ENCODE results near the gene CFH. TPM values are rescaled to one million over a fixed set of nuclear protein-coding genes. Genes with fewer than 3 reads are reported as not detected.
"Not testable (repeated sequence)": the region's sequence is repeated elsewhere in the genome, so short reads cannot be mapped to it uniquely, and the experiment has no call there.

The CFH gene
- total and polyA plus RNA-seq, 2 donors (not counting 3 experiments of a cell fraction or from before 2014, with no cell fraction given) = 20.7 to 25.3 TPM

DNA sequence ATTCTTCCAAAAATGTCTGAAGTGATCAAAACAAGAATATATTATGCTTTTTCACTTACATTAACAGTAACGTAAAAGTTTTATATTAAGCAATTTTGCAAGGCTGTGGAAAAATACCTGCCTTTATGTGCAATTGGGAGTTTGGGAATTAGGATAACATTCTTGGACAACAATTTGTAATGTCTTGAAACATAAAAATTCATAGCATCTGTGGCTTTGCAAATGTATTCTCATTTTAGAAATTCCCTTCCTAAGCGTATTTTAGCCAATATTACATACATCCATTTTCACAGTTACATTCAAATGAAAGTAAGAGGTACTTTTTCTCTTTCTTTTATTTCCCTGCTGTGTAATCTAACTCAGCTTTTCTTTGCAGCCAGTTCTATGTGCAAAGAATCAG, 13.4 kb upstream of the CFH start:
- TF ChIP-seq, protein P1, sequence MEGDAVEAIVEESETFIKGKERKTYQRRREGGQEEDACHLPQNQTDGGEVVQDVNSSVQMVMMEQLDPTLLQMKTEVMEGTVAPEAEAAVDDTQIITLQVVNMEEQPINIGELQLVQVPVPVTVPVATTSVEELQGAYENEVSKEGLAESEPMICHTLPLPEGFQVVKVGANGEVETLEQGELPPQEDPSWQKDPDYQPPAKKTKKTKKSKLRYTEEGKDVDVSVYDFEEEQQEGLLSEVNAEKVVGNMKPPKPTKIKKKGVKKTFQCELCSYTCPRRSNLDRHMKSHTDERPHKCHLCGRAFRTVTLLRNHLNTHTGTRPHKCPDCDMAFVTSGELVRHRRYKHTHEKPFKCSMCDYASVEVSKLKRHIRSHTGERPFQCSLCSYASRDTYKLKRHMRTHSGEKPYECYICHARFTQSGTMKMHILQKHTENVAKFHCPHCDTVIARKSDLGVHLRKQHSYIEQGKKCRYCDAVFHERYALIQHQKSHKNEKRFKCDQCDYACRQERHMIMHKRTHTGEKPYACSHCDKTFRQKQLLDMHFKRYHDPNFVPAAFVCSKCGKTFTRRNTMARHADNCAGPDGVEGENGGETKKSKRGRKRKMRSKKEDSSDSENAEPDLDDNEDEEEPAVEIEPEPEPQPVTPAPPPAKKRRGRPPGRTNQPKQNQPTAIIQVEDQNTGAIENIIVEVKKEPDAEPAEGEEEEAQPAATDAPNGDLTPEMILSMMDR (IDR thresholded peaks at IDR 0.05; ENCODE audit: extremely low read depth in 1 of 2, insufficient read depth in 1 of 2, low read depth in 1 of 2, low read length in 2 of 2) = no peak
- TF ChIP-seq POLR2A (IDR thresholded peaks at IDR 0.05; ENCODE audit: low read depth, low read length) (no peak), EZH2 (IDR thresholded peaks at IDR 0.05; ENCODE audit: borderline replicate concordance, low read depth, low read length, severe bottlenecking) (no peak), POLR2AphosphoS5 (IDR thresholded peaks at IDR 0.05; ENCODE audit: insufficient read depth, low read depth, low read length) (no peak), MYC (IDR thresholded peaks at IDR 0.05; ENCODE audit: low read depth, low read length) (no peak), FOS (IDR thresholded peaks at IDR 0.05; ENCODE audit: borderline replicate concordance, insufficient read depth, low read length) (no peak), JUN (IDR thresholded peaks at IDR 0.05; ENCODE audit: borderline replicate concordance, insufficient read depth, insufficient read length, low read depth) (no peak), GATA2 (IDR thresholded peaks at IDR 0.05; ENCODE audit: insufficient read depth, insufficient read length, low read depth, low read length) (no peak)
- TF ChIP-seq, protein P2, sequence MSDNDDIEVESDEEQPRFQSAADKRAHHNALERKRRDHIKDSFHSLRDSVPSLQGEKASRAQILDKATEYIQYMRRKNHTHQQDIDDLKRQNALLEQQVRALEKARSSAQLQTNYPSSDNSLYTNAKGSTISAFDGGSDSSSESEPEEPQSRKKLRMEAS (IDR thresholded peaks at IDR 0.05; ENCODE audit: insufficient read depth, insufficient read length) = no peak
- intact Hi-C loops (cut with micrococcal nuclease) = no loop called here
- POLR2A ChIA-PET = no interaction called here

DNA sequence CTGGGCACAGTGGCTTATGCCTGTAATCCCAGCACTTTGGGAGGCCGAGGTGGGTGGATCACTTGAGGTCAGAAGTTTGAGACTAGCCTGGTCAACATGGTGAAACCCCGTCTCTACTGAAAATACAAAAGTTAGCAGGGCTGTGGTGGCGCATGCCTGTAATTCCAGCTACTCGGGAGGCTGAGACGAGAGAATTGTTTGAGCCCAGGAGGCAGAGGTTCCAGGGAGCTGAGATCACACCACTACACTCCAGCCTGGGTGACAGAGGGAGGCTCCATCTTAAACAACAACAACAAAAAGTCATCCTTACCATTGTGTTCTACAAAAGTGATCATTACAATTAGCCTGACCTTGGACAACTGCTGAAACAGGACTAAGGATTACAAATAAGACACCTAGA, 12.6 kb upstream of the CFH start:
- intact Hi-C loops (cut with micrococcal nuclease); POLR2A ChIA-PET; H3K79me2 ChIP-seq (ENCODE audit: control insufficient read depth, insufficient read depth, low read length); H3K9me3 ChIP-seq (replicated peaks; ENCODE audit: control insufficient read depth, insufficient read depth, low read length); H3K4me3 ChIP-seq (replicated peaks in 1 of 3; ENCODE audit: insufficient read depth in 1 of 3, low read depth in 1 of 3, low read length in 3 of 3); FAIRE-seq; dilution Hi-C loops (cut with MboI; ENCODE audit: extremely low pct_ligation_motif_present, low sequenced_read_pairs); H4K20me1 ChIP-seq (replicated peaks; ENCODE audit: control insufficient read depth, extremely low read depth, insufficient read depth, low read length); H3K27me3 ChIP-seq (ENCODE audit: control insufficient read depth in 2 of 2, insufficient read depth in 2 of 2, low read length in 2 of 2); BruUV-seq (replicated peaks); H3K9ac ChIP-seq (replicated peaks; ENCODE audit: extremely low read depth, insufficient read depth, low read length); H2AFZ ChIP-seq (ENCODE audit: low read depth, low read length); H3K4me2 ChIP-seq (ENCODE audit: insufficient read depth, low read length); H3K27ac ChIP-seq (ENCODE audit: insufficient read depth, low read depth, low read length); H3K36me3 ChIP-seq (ENCODE audit: control insufficient read depth in 2 of 2, extremely low read depth in 1 of 2, insufficient read depth in 2 of 2, low read length in 2 of 2); H3K4me1 ChIP-seq (ENCODE audit: control insufficient read depth, extremely low read depth, insufficient read depth, low read length); DNase-seq (ENCODE audit: low read depth, low spot score); H3K9me1 ChIP-seq (replicated peaks; ENCODE audit: control insufficient read depth, extremely low read depth, insufficient read depth, low read length): not testable (repeated sequence)
- CTCF ChIA-PET = interaction anchor here (2.1 kb wide), 1 partner anchor 284 kb away, joined by 4 read pairs; no protein-coding TSS in a partner anchor

More for the DNA sequence above, 13.4 kb upstream of the CFH start:
- dilution Hi-C loops (cut with MboI; ENCODE audit: extremely low pct_ligation_motif_present, low sequenced_read_pairs) = no loop called here
- no TSS peak for BruUV-seq (replicated peaks)
- Histone ChIP-seq H3K4me2 (ENCODE audit: insufficient read depth, low read length) (no peak overlapping the region), H3K4me1 (ENCODE audit: control insufficient read depth, extremely low read depth, insufficient read depth, low read length) (no peaks in the 10 kb centered on the region), H3K9ac (replicated peaks; ENCODE audit: extremely low read depth, insufficient read depth, low read length) (no peak overlapping the region), H3K4me3 (replicated peaks in 1 of 3; ENCODE audit: insufficient read depth in 1 of 3, low read depth in 1 of 3, low read length in 3 of 3) (no peak overlapping the region), H3K9me1 (replicated peaks; ENCODE audit: control insufficient read depth, extremely low read depth, insufficient read depth, low read length) (no peaks in the 10 kb centered on the region), H3K9me3 (replicated peaks; ENCODE audit: control insufficient read depth, insufficient read depth, low read length) (no peaks in the 10 kb centered on the region), H3K79me2 (ENCODE audit: control insufficient read depth, insufficient read depth, low read length) (no peaks in the 10 kb centered on the region), H2AFZ (ENCODE audit: low read depth, low read length) (no peak overlapping the region), H4K20me1 (replicated peaks; ENCODE audit: control insufficient read depth, extremely low read depth, insufficient read depth, low read length) (no peaks in the 10 kb centered on the region), H3K27me3 (ENCODE audit: control insufficient read depth in 2 of 2, insufficient read depth in 2 of 2, low read length in 2 of 2) (no peaks in the 10 kb centered on the region), H3K27ac (ENCODE audit: insufficient read depth, low read depth, low read length) (no peak overlapping the region), H3K36me3 (ENCODE audit: control insufficient read depth in 2 of 2, extremely low read depth in 1 of 2, insufficient read depth in 2 of 2, low read length in 2 of 2) (no peaks in the 10 kb centered on the region)
- CTCF ChIA-PET = interaction anchor here (0.7 to 0.8 kb wide), 2 partner anchors 14 to 265 kb away, joined by 4 read pairs; no protein-coding TSS in a partner anchor
- FAIRE-seq (no peak), DNase-seq (ENCODE audit: low read depth, low spot score) (no peak)

Data from endothelial cell of umbilical vein (primary cell).